Raji (cell line): ENCODE measurements around the gene JAKMIP2.

Experiments used
- POLR2A ChIP-seq: IDR thresholded peaks from 2 replicates; pipeline ENCODE4 v1.6.1; 2011; ENCODE audit warnings: low read depth, low read length, control low read depth; ENCODE audit not compliant: insufficient read depth

The JAKMIP2 gene

DNA sequence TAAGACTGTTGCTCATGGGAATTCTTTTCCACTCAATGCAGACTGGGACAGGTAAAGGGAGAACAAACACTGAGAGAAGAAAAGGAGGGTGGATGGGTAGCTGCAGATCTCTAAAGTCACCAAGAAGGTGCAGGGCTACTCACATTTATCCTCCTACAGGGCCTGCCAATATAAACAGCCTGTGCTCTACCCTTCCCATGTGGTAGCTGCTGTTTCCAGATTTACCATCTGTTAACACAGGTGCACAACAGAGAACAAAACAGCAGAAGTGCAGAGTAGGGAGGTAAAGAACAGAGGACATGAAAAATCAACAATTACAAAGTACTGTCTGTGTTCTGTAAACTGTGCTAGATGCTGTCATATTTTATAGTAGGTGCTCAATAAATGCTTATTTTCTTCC, 26.0 kb downstream of the JAKMIP2 start:
- no peak for TF ChIP-seq POLR2A

DNA sequence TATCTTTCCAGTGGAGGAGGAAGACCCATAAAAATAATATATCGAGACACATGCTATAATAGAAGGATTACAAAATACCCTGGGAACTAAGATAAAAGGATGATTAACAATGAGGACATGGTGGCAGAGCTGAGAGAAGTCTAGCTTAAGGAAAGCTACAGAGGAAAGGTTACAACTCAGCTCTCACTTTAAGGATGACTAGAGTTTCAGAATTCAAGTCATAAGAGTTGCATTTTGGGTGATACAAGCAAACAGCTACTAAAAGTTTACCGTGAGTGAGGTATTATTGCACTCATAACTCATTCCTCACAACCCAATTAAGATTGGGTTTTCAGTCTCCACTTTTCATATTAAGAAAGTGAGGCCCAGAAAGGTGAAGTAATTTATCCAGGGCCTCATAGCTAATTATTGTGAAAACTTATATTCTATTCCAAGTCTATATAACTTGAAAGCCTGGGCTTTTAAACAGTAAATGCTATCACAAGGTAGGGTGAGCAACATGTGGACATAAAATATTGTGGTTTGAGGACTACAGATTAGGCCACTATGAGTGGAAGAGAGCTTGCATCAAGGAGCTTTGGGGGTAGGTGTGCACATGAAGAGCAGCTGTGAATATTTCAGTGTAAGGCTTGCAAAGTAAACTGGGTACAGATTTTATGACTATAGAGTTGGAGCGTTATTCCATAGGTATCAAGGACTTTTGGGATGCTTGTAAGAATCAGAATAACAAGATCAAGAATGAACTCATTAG, 28.0 kb downstream of the JAKMIP2 start:
- TF ChIP-seq POLR2A: no peak

GRCh38 chr5:147753765-147754164, 28.8 kb downstream of the JAKMIP2 start:
- TF ChIP-seq POLR2A: no peak

DNA sequence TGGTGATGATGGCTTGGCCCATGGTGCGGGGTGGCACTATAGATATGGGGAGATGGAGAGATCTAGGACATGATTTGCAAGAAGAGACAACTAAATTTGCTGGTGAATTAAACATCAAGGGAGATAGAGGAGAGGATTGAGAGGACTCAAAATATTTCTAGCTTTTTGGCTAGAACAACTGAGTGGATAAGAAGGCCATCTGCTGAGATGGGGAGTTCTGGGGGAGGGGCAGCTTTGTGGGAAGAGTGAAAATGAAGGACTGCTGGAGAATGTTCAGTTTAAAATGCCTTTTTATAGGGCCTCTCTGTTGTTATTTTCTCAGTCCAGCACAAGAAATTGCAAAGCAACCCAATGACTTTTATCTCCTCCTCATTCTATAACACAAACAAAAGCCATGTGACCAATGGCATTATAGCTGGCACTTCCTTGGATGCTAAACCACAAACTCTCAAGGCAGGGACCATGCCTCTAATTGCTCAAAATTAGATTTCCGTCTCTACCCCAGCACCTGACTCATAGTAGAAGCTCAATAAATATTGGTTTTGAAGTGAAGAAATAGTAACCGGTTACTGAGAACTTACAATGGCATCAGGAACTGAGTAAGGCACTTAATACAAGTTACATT, 29.8 kb downstream of the JAKMIP2 start:
- no peak for TF ChIP-seq POLR2A

- no peak for TF ChIP-seq POLR2A
Observed at GRCh38 chr5:147752033-147752432, 30.5 kb downstream of the JAKMIP2 start.

GRCh38 chr5:147751156-147751830, 31.2 kb downstream of the JAKMIP2 start:
- TF ChIP-seq POLR2A: no peak

DNA sequence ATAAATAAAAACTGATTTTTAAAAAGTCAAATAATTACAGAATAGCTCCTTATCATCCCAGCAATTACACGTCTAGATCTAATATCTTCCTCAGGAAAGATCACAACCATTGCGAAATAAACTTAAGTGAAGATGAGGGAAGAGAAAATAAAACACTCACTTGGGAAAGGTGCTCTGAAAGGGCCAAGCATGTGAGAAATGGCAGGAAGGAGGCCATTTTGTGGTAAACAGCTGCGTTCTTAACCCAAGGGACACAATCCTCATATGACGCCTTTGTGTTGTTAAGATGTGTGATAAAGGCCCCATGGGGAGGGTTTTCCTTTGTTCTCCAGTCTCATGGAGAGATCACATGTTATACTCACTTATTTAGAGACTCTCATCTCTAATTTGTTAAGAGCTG, 32.5 kb downstream of the JAKMIP2 start:
- TF ChIP-seq POLR2A: no peak

DNA sequence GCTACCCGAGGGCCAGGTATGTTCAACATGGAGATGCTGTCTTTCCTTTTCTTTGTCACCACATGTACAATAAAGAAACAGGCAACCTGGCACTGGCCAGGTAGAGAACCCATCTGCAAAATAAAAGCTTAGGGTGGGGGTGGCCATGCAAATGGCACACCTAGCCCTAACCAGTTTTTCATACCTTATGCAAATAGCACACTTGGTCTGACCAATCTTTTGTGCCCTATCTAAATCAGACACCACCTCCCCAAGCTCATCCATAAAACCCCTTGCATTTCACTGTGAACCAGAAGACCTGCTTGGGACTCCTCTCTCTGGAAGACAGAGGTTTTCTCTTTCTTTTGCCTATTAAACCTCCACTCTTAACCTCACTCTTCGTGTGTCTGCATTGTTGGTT, 33.9 kb downstream of the JAKMIP2 start:
- no peak for TF ChIP-seq POLR2A

- TF ChIP-seq POLR2A: no peak
Observed at GRCh38 chr5:147746986-147747385, 35.5 kb downstream of the JAKMIP2 start.

DNA sequence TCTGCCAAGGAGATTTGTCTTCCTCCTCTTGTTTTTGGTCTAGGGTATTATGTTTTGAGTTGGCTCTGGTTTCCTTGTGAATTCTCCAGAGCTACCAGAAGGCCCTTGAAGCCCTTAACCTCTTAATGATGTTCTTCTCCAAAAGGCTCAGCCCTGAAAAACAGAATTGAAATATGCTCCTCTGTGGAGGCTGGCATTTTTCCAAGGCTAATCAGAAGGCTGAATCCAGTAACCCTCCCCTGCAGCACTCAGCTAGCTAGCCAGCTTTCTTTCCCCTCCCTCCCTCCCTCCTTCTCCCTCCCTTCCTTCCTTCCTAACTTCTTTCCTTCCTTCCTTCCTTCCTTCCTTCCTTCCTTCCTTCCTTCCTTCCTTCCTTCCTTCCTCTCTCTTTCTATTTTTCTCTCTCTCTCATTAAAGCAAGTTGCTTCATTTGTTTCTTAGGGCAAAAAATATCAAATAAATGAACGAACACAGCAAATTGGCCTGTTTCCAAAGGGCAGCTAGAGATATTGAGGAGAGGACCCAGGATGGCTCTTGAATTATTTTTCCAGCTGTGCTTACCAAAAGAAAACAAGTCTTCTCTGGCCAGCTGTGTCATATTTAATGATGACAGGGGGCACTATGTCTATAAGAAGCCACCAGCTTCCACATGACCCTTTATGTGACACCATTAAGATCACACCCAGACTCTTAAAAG, 38.7 kb downstream of the JAKMIP2 start:
- no peak for TF ChIP-seq POLR2A

DNA sequence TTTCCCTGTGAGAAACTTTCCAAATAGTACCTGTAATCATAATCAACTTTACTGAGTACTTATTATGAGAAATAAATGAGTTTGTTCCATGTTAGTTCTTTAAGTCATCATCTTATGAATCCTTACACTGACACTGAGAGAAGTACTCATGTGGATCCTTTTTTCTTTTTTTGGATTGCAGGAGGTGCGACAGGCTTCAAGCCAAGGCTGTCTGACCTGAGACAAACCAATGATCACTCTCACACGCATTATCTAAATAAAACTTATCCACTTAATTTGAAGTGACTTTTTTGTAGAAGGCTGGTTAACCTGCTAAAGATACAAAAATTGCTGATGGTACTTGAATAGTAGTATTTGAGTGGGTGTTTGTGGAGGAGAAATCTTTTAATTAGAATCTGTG, 39.5 kb downstream of the JAKMIP2 start:
- TF ChIP-seq POLR2A: no peak

- no peak for TF ChIP-seq POLR2A
Observed at GRCh38 chr5:147742151-147742550, 40.4 kb downstream of the JAKMIP2 start.

DNA sequence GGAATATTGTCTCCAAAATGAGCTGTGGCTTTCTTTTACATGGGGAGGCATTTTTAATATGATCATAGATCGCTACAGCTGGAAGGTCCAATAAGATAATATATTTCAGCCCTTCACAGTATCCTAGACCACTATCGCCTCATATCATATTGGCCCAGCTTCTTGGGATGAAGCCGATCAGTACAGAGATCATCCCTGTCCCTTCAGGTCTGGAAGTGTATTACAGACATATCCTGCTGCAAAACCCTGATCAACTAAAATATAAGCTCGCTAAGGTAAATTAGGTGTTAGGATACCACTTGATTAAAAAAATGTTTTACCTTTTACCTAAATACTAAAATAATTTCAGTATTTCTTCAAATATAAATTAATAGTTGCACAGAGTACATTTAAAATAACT, 41.7 kb downstream of the JAKMIP2 start:
- TF ChIP-seq POLR2A: no peak

- TF ChIP-seq POLR2A: no peak
Observed at GRCh38 chr5:147737921-147738320, 44.6 kb downstream of the JAKMIP2 start.

- TF ChIP-seq POLR2A: no peak
Observed at GRCh38 chr5:147735621-147736125, 46.9 kb downstream of the JAKMIP2 start.
